HepG2 (cell line): ENCODE data around the gene PBX2. TPM values are rescaled to one million over a fixed set of nuclear protein-coding genes. Genes with fewer than 3 reads are reported as not detected.

Source experiments
- CBX1 ChIP-seq: IDR thresholded peaks from one replicate; pipeline ENCODE4 v1.6.1; 2016; ENCODE audit warnings: antibody characterized with exemption, low read depth
- FOSL1 ChIP-seq: sonication (generic); formaldehyde crosslinking; IDR thresholded peaks from 2 replicates; pipeline ENCODE4 v1.9.0; 2021; ENCODE audit warnings: missing genetic modification reagents, borderline replicate concordance
- MBD4 ChIP-seq: IDR thresholded peaks from 2 replicates; pipeline ENCODE4 v1.6.1; 2012; ENCODE audit warnings: low read length, inconsistent platforms, borderline replicate concordance
- MYNN ChIP-seq: sonication (generic); formaldehyde crosslinking; IDR thresholded peaks from 2 replicates; pipeline ENCODE4 v1.4.0; 2020; ENCODE audit warnings: mild to moderate bottlenecking, low read depth, missing genetic modification reagents
- NFAT5 ChIP-seq: sonication (generic); formaldehyde crosslinking; IDR thresholded peaks from 2 replicates; pipeline ENCODE4 v1.4.0; 2020; ENCODE audit warnings: missing genetic modification reagents
- SNRNP70 ChIP-seq: fragments of 200-400 bp; formaldehyde crosslinking; IDR thresholded peaks from 2 replicates; pipeline ENCODE4 v1.6.1; 2017; ENCODE audit warnings: mild to moderate bottlenecking, low read depth, low read length, moderate library complexity
- SRF ChIP-seq: IDR thresholded peaks from 2 replicates; pipeline ENCODE4 v1.6.1; 2011; ENCODE audit warnings: mild to moderate bottlenecking, low read depth, low read length, moderate library complexity
- STAT5B ChIP-seq: sonication (generic); formaldehyde crosslinking; IDR thresholded peaks from 2 replicates; pipeline ENCODE4 v1.4.0; 2020; ENCODE audit warnings: missing genetic modification reagents
- ZEB1 ChIP-seq: IDR thresholded peaks from 2 replicates; pipeline ENCODE4 v1.6.1; 2012; ENCODE audit warnings: mild to moderate bottlenecking, low read depth, inconsistent platforms; ENCODE audit not compliant: insufficient replicate concordance
- ZGPAT ChIP-seq: IDR thresholded peaks from 2 replicates; pipeline ENCODE4 v1.6.1; 2016; ENCODE audit warnings: mild to moderate bottlenecking
- ZNF224 ChIP-seq: sonication (generic); formaldehyde crosslinking; IDR thresholded peaks from 2 replicates; pipeline ENCODE4 v1.5.0; 2020; ENCODE audit warnings: mild to moderate bottlenecking, missing genetic modification reagents
- ZNF746 ChIP-seq: sonication (generic); formaldehyde crosslinking; IDR thresholded peaks from 2 replicates; pipeline ENCODE4 v1.8.0; 2022; ENCODE audit warnings: mild to moderate bottlenecking, missing genetic modification reagents
- polyA plus RNA-seq, 8 experiments: library from polyadenylated mRNA; depleted of rRNA in 3 of 8; stranded (reverse) in 7 of 8; unstranded in 1 of 8; fragments of >200 nt; fragmentation: Illumina TruSeq in 4 of 8; extraction: Trizol in 4 of 8; gene quantifications; 2 replicates each; pipeline versions ENCODE4 v1.2.1 to v1.2.3, GENCODE V29; 2011 to 2016; ENCODE audit warnings: low read depth in 4 of 8, missing spikeins in 1 of 8, mixed read lengths in 1 of 8; ENCODE audit not compliant: insufficient read depth in 1 of 8
- total RNA-seq, 5 experiments: library from RNA; depleted of rRNA; stranded (reverse); fragments of >200 nt; fragmentation: Illumina TruSeq; extraction: Trizol; gene quantifications; 2 replicates each; pipeline ENCODE4 v1.2.3, GENCODE V29; 2016; ENCODE audit warnings: low read depth in 1 of 5
- TF ChIP-seq, protein P1 (sequence below): sonication (generic); formaldehyde crosslinking; IDR thresholded peaks from 2 replicates; pipeline ENCODE4 v1.9.0; 2021; ENCODE audit warnings: mild to moderate bottlenecking, missing genetic modification reagents
- TF ChIP-seq, protein P2 (sequence below): sonication (generic); formaldehyde crosslinking; IDR thresholded peaks from 2 replicates; pipeline ENCODE4 v1.9.0; 2022; ENCODE audit warnings: low read depth, missing genetic modification reagents

The PBX2 gene
- total and polyA plus RNA-seq, 2 of the 13 experiments (the other 11 are each of a cell fraction or from before 2014, with no cell fraction given): 42.3 to 77.8 TPM

- TF ChIP-seq, protein P1, sequence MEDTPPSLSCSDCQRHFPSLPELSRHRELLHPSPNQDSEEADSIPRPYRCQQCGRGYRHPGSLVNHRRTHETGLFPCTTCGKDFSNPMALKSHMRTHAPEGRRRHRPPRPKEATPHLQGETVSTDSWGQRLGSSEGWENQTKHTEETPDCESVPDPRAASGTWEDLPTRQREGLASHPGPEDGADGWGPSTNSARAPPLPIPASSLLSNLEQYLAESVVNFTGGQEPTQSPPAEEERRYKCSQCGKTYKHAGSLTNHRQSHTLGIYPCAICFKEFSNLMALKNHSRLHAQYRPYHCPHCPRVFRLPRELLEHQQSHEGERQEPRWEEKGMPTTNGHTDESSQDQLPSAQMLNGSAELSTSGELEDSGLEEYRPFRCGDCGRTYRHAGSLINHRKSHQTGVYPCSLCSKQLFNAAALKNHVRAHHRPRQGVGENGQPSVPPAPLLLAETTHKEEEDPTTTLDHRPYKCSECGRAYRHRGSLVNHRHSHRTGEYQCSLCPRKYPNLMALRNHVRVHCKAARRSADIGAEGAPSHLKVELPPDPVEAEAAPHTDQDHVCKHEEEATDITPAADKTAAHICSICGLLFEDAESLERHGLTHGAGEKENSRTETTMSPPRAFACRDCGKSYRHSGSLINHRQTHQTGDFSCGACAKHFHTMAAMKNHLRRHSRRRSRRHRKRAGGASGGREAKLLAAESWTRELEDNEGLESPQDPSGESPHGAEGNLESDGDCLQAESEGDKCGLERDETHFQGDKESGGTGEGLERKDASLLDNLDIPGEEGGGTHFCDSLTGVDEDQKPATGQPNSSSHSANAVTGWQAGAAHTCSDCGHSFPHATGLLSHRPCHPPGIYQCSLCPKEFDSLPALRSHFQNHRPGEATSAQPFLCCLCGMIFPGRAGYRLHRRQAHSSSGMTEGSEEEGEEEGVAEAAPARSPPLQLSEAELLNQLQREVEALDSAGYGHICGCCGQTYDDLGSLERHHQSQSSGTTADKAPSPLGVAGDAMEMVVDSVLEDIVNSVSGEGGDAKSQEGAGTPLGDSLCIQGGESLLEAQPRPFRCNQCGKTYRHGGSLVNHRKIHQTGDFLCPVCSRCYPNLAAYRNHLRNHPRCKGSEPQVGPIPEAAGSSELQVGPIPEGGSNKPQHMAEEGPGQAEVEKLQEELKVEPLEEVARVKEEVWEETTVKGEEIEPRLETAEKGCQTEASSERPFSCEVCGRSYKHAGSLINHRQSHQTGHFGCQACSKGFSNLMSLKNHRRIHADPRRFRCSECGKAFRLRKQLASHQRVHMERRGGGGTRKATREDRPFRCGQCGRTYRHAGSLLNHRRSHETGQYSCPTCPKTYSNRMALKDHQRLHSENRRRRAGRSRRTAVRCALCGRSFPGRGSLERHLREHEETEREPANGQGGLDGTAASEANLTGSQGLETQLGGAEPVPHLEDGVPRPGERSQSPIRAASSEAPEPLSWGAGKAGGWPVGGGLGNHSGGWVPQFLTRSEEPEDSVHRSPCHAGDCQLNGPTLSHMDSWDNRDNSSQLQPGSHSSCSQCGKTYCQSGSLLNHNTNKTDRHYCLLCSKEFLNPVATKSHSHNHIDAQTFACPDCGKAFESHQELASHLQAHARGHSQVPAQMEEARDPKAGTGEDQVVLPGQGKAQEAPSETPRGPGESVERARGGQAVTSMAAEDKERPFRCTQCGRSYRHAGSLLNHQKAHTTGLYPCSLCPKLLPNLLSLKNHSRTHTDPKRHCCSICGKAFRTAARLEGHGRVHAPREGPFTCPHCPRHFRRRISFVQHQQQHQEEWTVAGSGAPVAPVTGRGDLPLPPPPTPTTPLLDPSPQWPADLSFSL: no peak
- TF ChIP-seq ZNF224 (CRISPR knock-in tag) (peak; percentile 90), NFAT5 (CRISPR knock-in tag) (no peak), FOSL1 (CRISPR knock-in tag) (0 out of 2 replicates have a peak, but pooled peaks have one; percentile 4), CBX1 (no peak), ZEB1 (no peak), ZNF746 (CRISPR knock-in tag) (peak; percentile 65), SNRNP70 (no peak), ZGPAT (peak; percentile 92), MBD4 (no peak), SRF (no peak), MYNN (CRISPR knock-in tag) (no peak), STAT5B (CRISPR knock-in tag) (peak; percentile 81; the same call in 1 of the 2 replicates)
- TF ChIP-seq, protein P2, sequence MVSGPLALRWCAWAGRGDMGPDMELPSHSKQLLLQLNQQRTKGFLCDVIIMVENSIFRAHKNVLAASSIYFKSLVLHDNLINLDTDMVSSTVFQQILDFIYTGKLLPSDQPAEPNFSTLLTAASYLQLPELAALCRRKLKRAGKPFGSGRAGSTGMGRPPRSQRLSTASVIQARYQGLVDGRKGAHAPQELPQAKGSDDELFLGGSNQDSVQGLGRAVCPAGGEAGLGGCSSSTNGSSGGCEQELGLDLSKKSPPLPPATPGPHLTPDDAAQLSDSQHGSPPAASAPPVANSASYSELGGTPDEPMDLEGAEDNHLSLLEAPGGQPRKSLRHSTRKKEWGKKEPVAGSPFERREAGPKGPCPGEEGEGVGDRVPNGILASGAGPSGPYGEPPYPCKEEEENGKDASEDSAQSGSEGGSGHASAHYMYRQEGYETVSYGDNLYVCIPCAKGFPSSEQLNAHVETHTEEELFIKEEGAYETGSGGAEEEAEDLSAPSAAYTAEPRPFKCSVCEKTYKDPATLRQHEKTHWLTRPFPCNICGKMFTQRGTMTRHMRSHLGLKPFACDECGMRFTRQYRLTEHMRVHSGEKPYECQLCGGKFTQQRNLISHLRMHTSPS (CRISPR knock-in tag): no peak
Observed at GRCh38 chr6:32195902-32196681, 6.1 kb upstream of the PBX2 start (continued).
